Type B pancreatic cell (in vitro differentiated cells): ENCODE measurements around the gene C20orf202. TPM values are rescaled to one million over a fixed set of nuclear protein-coding genes. Genes with fewer than 3 reads are reported as not detected.

ENCODE experiments used
- DNase-seq: peaks from one replicate; pipeline ENCODE4 v3.0.0; 2021; ENCODE audit warnings: mixed read lengths; ENCODE audit not compliant: unreplicated experiment; ENCODE audit errors: extremely low spot score
- H3K27ac Mint-ChIP-seq: 2 replicates; pipeline ENCODE4 v1.8.0; 2021; ENCODE audit warnings: mild to moderate bottlenecking, mixed read lengths
- H3K27me3 Mint-ChIP-seq: 2 replicates; pipeline ENCODE4 v1.8.0; 2021; ENCODE audit warnings: mixed read lengths
- H3K36me3 Mint-ChIP-seq: 2 replicates; pipeline ENCODE4 v1.8.0; 2021; ENCODE audit warnings: mixed read lengths
- H3K4me1 Mint-ChIP-seq: one replicate; pipeline ENCODE4 v1.8.0; 2021; ENCODE audit warnings: mixed read lengths; ENCODE audit not compliant: unreplicated experiment
- H3K4me3 Mint-ChIP-seq: 2 replicates; pipeline ENCODE4 v1.8.0; 2021; ENCODE audit warnings: mild to moderate bottlenecking, mixed read lengths
- H3K9me3 Mint-ChIP-seq: 2 replicates; pipeline ENCODE4 v1.8.0; 2021; ENCODE audit warnings: mixed read lengths
- CTCF ChIP-seq: fragments of 200-600 bp; sonication (generic); conservative IDR thresholded peaks from 2 replicates; pipeline ENCODE4 v1.5.0; 2021; ENCODE audit warnings: antibody characterized with exemption, mild to moderate bottlenecking
- total RNA-seq: library from RNA; stranded (reverse); gene quantifications from 2 replicates; pipeline ENCODE4 v1.2.1, GENCODE V29; 2021; ENCODE audit warnings: low replicate concordance

Gene C20orf202
- total RNA-seq, 1 donor from 2014 or later = 0.24 TPM

GRCh38 chr20:1184260-1184637 lies 19.0 kb upstream of the C20orf202 start:
- H3K4me1 Mint-ChIP-seq = no peaks in the 10 kb centered on the region
- no peaks in the 10 kb centered on the region for H3K36me3 Mint-ChIP-seq
- no peak for TF ChIP-seq CTCF

DNA sequence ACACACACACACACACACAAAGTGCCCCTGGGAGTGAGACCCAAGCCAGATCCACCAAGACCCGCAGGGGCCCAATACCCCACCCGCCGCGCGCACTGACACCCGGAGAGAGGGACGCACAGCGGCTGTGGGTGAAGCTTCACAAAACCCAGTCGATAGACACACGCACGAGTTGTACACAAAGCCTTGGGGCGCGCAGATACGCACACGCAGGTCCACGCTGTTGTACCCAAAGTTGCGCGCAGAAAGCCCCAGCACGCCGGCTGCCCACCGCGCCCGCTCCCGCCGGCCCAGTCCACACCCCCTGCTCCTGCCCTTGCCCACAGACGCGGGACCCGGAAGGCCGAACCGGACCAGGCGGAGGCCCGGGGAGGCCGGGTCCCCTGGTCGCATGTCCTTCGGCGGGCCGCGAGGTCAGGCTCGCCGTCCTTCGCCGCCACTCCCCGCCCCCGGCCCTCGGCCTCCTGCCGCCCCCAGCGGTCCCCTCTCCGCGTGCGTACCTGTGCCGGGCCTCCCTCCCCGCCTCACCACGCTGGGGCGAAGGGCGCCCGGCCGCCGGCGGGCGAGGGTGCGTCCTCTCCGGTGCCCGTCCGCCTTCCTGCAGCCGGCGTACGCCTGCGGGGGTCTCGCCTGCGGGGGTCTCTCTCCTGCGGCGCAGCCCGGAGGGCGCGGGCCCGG lies 18.5 kb upstream of the C20orf202 start, which contains the start of gene TMEM74B:
Gene TMEM74B (minus strand): TSS at position 344 of the 678 bp plus-strand sequence. CDS start 1,180 bp downstream, outside the sequence.
- no peak for TF ChIP-seq CTCF
- no peak for DNase-seq
- Mint-ChIP-seq H3K4me1 (no peaks in the 10 kb centered on the region), H3K27ac (peak within 1 kb of the TSS; percentile 34), H3K36me3 (no peaks in the 10 kb centered on the region), H3K9me3 (no peaks in the 10 kb centered on the region), H3K27me3 (peaks cover 47% of the 10 kb centered on the region), H3K4me3 (peak within 1 kb of the TSS; percentile 85)

More at GRCh38 chr20:1184260-1184637, 19.0 kb upstream of the C20orf202 start:
- H3K4me3 Mint-ChIP-seq = peak overlapping the region; percentile 84
- no peaks in the 10 kb centered on the region for H3K9me3 Mint-ChIP-seq
- DNase-seq = no peak
- H3K27ac Mint-ChIP-seq = peak overlapping the region; percentile 34
- H3K27me3 Mint-ChIP-seq = peaks cover 41% of the 10 kb centered on the region

GRCh38 chr20:1185316-1185741 lies 17.9 kb upstream of the C20orf202 start:
- Mint-ChIP-seq H3K27me3 (peaks cover 52% of the 10 kb centered on the region), H3K36me3 (no peaks in the 10 kb centered on the region), H3K9me3 (no peaks in the 10 kb centered on the region), H3K4me3 (no peak overlapping the region), H3K27ac (no peak overlapping the region), H3K4me1 (no peaks in the 10 kb centered on the region)
- no peak for TF ChIP-seq CTCF
- DNase-seq = no peak

DNA sequence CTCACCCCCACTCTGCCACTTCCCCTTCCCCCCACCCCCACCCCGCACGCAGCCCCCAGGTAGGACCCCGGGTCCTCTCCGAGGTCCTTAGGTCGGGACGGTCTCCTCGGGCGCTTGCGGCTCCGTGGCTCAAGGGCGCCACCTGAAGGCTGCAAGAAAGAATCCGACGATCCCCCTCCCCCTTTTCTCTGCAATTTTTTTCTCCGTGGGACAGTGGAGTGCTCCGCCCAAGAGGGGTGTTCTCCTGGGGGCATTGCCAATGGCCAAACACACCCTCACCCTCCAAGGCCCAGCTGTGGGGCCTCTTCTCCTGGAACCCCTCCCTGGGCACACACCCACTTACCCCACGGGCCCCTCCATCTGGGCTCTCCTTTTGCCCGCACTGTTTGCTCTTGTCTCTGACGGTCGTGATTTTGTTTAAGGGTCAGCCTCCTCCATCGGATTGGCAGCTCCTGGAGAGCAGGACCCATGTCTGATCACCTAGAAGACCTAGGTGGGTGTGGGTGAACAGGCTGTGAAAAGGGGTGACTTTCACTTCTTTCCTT lies 17.4 kb upstream of the C20orf202 start:
- peaks cover 58% of the 10 kb centered on the region for H3K27me3 Mint-ChIP-seq
- DNase-seq = no peak
- no peaks in the 10 kb centered on the region for H3K4me1 Mint-ChIP-seq
- H3K4me3 Mint-ChIP-seq = peak overlapping the region; percentile 85
- no peak overlapping the region for H3K27ac Mint-ChIP-seq
- peak; percentile 82 for TF ChIP-seq CTCF
- H3K36me3 Mint-ChIP-seq = no peaks in the 10 kb centered on the region
- no peaks in the 10 kb centered on the region for H3K9me3 Mint-ChIP-seq

DNA sequence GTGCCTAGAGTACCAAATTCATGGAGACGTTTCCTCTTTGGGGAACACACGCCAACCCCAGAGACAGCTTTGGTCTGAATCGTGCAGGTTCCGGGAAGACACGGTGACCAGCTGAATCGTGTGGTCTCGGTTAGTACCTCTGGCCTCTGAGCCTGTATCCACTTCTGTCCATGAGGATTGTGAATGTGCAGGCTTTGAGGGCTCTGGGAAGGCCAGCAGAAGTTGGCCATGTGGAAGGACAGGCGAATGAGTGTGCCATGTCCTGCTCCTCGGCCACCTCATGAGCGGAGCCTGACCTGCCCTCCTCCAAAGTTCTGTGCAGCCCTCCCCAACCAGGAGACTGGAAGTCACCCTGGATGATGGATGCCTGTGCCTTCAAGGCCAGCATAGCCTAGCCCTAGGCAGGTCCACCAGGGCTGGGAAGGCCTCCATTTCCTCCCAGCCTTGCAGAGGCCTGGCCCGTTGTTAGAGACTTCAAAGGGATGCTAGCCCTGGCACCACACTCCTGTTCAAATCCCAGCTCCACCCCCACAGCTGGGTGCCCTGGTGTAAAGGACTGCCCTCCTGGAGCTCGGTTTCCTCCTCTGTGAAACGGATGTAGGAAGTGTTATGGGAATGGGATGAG lies 16.8 kb upstream of the C20orf202 start:
- TF ChIP-seq CTCF = no peak
- Mint-ChIP-seq H3K9me3 (no peaks in the 10 kb centered on the region), H3K27ac (no peak overlapping the region), H3K36me3 (no peaks in the 10 kb centered on the region), H3K4me1 (no peaks in the 10 kb centered on the region), H3K4me3 (peak overlapping the region; percentile 85), H3K27me3 (peaks cover 59% of the 10 kb centered on the region)
- DNase-seq = no peak
